Endothelial cell of umbilical vein (primary cell): ENCODE results near the gene CNKSR3.

Source experiments
- CTCF ChIP-seq, 2 donors: IDR thresholded peaks; 1 replicate in 1 of 2; 2 replicates in 1 of 2; pipeline ENCODE4 v1.5.1; 2011; ENCODE audit warnings: low read length in 2 of 2, mild to moderate bottlenecking in 2 of 2, moderate library complexity in 2 of 2, control low read depth in 1 of 2, inconsistent platforms in 1 of 2, low read depth in 1 of 2; ENCODE audit not compliant: insufficient read depth in 1 of 2; ENCODE audit errors: extremely low read depth in 1 of 2
- GATA2 ChIP-seq: IDR thresholded peaks from 2 replicates; pipeline ENCODE4 v1.7.0; 2011; ENCODE audit warnings: low read depth, mild to moderate bottlenecking, moderate library complexity, mixed read lengths, low read length; ENCODE audit not compliant: insufficient read length, insufficient read depth
- MYC ChIP-seq: IDR thresholded peaks from one replicate; pipeline ENCODE4 v1.6.1; 2011; ENCODE audit warnings: mild to moderate bottlenecking, low read depth, low read length
- POLR2A ChIP-seq: IDR thresholded peaks from 2 replicates; pipeline ENCODE4 v1.6.1; 2012; ENCODE audit warnings: low read depth, mild to moderate bottlenecking, control low read depth, low read length
- POLR2AphosphoS5 ChIP-seq: IDR thresholded peaks from 2 replicates; pipeline ENCODE4 v1.6.1; 2012; ENCODE audit warnings: low read depth, mild to moderate bottlenecking, control low read depth, low read length, moderate library complexity; ENCODE audit not compliant: insufficient read depth

DNA sequence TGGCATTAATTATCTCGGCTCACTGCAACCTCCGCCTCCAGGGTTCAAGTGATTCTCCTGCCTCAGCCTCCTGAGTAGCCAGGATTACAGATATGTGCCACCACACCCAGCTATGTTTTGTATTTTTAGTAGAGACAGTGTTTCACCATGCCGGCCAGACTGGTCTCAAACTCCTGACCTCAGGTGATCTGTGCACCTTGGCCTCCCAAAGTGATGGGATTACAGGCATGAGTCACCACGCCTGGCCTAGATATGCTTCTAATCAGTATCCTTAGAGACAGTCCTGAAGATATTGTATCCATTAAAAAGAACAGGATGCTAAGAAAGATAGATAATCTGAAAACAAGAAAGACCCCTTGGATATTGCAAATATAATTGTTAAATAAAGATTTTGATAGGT lies 150.8 kb downstream of the CNKSR3 start:
- TF ChIP-seq CTCF (IDR thresholded peaks at IDR 0.05; ENCODE audit: extremely low read depth in 1 of 2, insufficient read depth in 1 of 2, low read depth in 1 of 2, low read length in 2 of 2) = no peak
- no peak for TF ChIP-seq GATA2
- no peak for TF ChIP-seq POLR2AphosphoS5
- no peak for TF ChIP-seq POLR2A
- TF ChIP-seq MYC = no peak
